Breast epithelium (tissue), 4 donors: ENCODE data around the gene OR2A5. TPM values are rescaled to one million over a fixed set of nuclear protein-coding genes. Genes with fewer than 3 reads are reported as not detected.

Source experiments
- DNase-seq, 2 donors: peaks; one replicate each; pipeline ENCODE4 v3.0.0-alpha.2; 2019; ENCODE audit warnings: low spot score in 2 of 2
- H3K27ac ChIP-seq, 2 donors: fragments of 200-600 bp; sonication (generic) in 1 of 2; one replicate each; pipeline ENCODE4 v1.5.1; 2016 to 2019; ENCODE audit warnings: mild to moderate bottlenecking in 1 of 2
- H3K27me3 ChIP-seq, 2 donors: fragments of 200-600 bp; sonication (generic) in 1 of 2; one replicate each; pipeline versions ENCODE4 v1.5.1 to v1.6.0; 2017 to 2019; ENCODE audit warnings: control low read depth in 1 of 2, mild to moderate bottlenecking in 1 of 2
- H3K36me3 ChIP-seq: fragments of 200-600 bp; one replicate; pipeline ENCODE4 v1.5.1; 2019
- H3K4me1 ChIP-seq, 2 donors: fragments of 200-600 bp; sonication (generic); one replicate each; pipeline ENCODE4 v1.5.1; 2016 to 2019; ENCODE audit warnings: control low read depth in 1 of 2
- H3K4me3 ChIP-seq, 3 donors: fragments of 200-600 bp; sonication (generic); 1 replicate in 2 of 3; 2 replicates in 1 of 3; pipeline ENCODE4 v1.5.1; 2016 to 2019; ENCODE audit warnings: mild to moderate bottlenecking in 3 of 3, moderate library complexity in 2 of 3
- H3K9me3 ChIP-seq, 2 donors: fragments of 200-600 bp; sonication (generic) in 1 of 2; one replicate each; pipeline ENCODE4 v1.5.1; 2016 to 2019; ENCODE audit warnings: control low read depth in 1 of 2
- POLR2A ChIP-seq: fragments of 450-650 bp; IDR thresholded peaks from one replicate; pipeline ENCODE4 v1.6.1; 2016; ENCODE audit warnings: antibody characterized with exemption, mild to moderate bottlenecking, moderate library complexity
- POLR2AphosphoS5 ChIP-seq, 3 donors: sonication (generic); formaldehyde crosslinking; IDR thresholded peaks; one replicate each; pipeline ENCODE4 v1.6.1; 2017; ENCODE audit warnings: antibody characterized with exemption in 3 of 3
- intact Hi-C: fragments of 100-400 bp; cut with DNase I; formaldehyde crosslinking; loops from one replicate; pipeline ENCODE4 v1.15.1; 2023; ENCODE audit warnings: low total_unique reads
- total RNA-seq, 3 donors: library from RNA; depleted of rRNA; stranded (reverse); fragments of >200 nt; gene quantifications; one replicate each; pipeline ENCODE4 v1.1.0, GENCODE V29; 2016
- TF ChIP-seq, protein P1 (sequence below), 3 donors: fragments of 450-650 bp; IDR thresholded peaks; one replicate each; pipeline ENCODE4 v1.5.1; 2016 to 2017; ENCODE audit warnings: antibody characterized with exemption in 3 of 3, mild to moderate bottlenecking in 3 of 3, moderate library complexity in 3 of 3

Gene OR2A5
- total RNA-seq, 3 donors from 2014 or later, result not detected

DNA sequence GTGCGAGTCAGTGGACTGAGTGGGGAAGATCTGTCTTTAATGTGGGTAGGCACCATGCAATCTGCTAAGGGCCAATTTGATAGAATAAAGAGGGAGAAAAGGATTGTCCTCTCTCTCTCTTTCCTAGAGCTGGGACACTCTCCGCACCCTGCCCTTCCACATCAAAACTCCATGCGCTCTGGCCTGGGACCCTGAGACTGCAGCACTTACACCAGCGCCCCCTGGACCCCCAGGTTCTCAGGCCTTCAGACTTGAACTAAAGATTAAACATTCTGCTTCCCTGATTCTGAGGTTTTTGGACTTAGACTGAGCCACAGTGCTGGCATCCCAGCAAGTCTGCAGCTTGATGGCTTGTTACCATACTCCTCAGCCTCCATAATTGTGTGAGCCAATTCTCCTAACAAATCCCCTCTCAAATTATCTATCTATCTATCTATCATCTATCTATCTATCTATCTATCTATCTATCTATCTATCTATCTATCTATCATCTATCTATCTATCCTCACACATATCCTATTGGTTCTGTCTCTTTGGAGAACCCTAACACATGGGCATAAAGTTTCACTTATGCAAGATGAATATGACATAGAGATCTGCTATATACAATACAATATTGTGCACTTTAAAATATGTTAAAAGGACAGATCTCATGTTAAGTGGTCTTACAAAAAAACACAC lies 22.4 kb upstream of the OR2A5 start:
- intact Hi-C loops, result no loop called here
- H3K9me3 ChIP-seq, result no peaks in the 10 kb centered on the region
- no peak overlapping the region for H3K27ac ChIP-seq
- H3K27me3 ChIP-seq, result no peaks in the 10 kb centered on the region
- no peaks in the 10 kb centered on the region for H3K36me3 ChIP-seq
- H3K4me3 ChIP-seq, result no peak overlapping the region
- DNase-seq, result no peak
- TF ChIP-seq POLR2A (no peak), POLR2AphosphoS5 (IDR thresholded peaks at IDR 0.05) (no peak)
- TF ChIP-seq, protein P1, sequence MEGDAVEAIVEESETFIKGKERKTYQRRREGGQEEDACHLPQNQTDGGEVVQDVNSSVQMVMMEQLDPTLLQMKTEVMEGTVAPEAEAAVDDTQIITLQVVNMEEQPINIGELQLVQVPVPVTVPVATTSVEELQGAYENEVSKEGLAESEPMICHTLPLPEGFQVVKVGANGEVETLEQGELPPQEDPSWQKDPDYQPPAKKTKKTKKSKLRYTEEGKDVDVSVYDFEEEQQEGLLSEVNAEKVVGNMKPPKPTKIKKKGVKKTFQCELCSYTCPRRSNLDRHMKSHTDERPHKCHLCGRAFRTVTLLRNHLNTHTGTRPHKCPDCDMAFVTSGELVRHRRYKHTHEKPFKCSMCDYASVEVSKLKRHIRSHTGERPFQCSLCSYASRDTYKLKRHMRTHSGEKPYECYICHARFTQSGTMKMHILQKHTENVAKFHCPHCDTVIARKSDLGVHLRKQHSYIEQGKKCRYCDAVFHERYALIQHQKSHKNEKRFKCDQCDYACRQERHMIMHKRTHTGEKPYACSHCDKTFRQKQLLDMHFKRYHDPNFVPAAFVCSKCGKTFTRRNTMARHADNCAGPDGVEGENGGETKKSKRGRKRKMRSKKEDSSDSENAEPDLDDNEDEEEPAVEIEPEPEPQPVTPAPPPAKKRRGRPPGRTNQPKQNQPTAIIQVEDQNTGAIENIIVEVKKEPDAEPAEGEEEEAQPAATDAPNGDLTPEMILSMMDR (IDR thresholded peaks at IDR 0.05), result no peak
- H3K4me1 ChIP-seq, result no peaks in the 10 kb centered on the region

- TF ChIP-seq POLR2AphosphoS5 (IDR thresholded peaks at IDR 0.05) (no peak), POLR2A (no peak)
- TF ChIP-seq, protein P1 (IDR thresholded peaks at IDR 0.05), result peak in 2 of 3 donors; percentile 28 to 54
- H3K4me3 ChIP-seq, result no peak overlapping the region
- H3K27me3 ChIP-seq, result no peaks in the 10 kb centered on the region
- no peak overlapping the region for H3K27ac ChIP-seq
- H3K9me3 ChIP-seq, result no peaks in the 10 kb centered on the region
- DNase-seq, result no peak
- intact Hi-C loops, result no loop called here
- no peaks in the 10 kb centered on the region for H3K4me1 ChIP-seq
- H3K36me3 ChIP-seq, result no peaks in the 10 kb centered on the region
Measured at GRCh38 chr7:144027070-144027469, 21.7 kb upstream of the OR2A5 start.

- intact Hi-C loops, result no loop called here
- Histone ChIP-seq H3K4me1 (no peaks in the 10 kb centered on the region), H3K36me3 (no peaks in the 10 kb centered on the region), H3K4me3 (no peak overlapping the region), H3K27me3 (no peaks in the 10 kb centered on the region), H3K27ac (no peak overlapping the region), H3K9me3 (no peaks in the 10 kb centered on the region)
- no peak for DNase-seq
- no peak for TF ChIP-seq POLR2AphosphoS5 (IDR thresholded peaks at IDR 0.05)
- TF ChIP-seq, protein P1 (IDR thresholded peaks at IDR 0.05), result no peak
- TF ChIP-seq POLR2A, result no peak
Measured at GRCh38 chr7:144027974-144028373, 20.8 kb upstream of the OR2A5 start.

GRCh38 chr7:144028547-144028946 lies 20.2 kb upstream of the OR2A5 start:
- Histone ChIP-seq H3K27ac (no peak overlapping the region), H3K4me3 (no peak overlapping the region), H3K27me3 (no peaks in the 10 kb centered on the region), H3K4me1 (no peaks in the 10 kb centered on the region), H3K36me3 (no peaks in the 10 kb centered on the region), H3K9me3 (no peaks in the 10 kb centered on the region)
- intact Hi-C loops, result no loop called here
- no peak for DNase-seq
- TF ChIP-seq, protein P1 (IDR thresholded peaks at IDR 0.05), result no peak
- no peak for TF ChIP-seq POLR2A
- no peak for TF ChIP-seq POLR2AphosphoS5 (IDR thresholded peaks at IDR 0.05)

DNA sequence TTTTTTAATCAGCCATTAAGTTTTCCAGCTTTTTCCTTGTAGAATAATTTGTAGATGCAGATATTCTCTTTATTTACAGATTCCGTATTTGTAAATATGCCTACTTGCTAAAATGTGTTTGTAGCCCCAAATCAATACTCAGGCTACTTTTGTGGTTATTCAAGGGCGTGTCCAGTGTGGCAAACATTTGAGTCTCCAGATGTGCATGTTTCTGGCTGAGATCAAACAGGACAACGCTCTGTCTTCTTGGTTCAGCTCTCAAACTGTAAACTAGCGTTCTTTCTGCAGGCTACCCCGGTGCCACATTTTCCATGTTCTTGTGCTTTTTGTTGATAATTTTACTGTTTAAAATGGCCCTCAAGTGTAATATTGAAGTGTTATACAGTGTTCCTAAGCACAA lies 16.2 kb upstream of the OR2A5 start:
- intact Hi-C loops, result no loop called here
- TF ChIP-seq, protein P1 (IDR thresholded peaks at IDR 0.05), result no peak
- no peak for TF ChIP-seq POLR2AphosphoS5 (IDR thresholded peaks at IDR 0.05)
- no peak for TF ChIP-seq POLR2A

More for the DNA sequence above, 16.2 kb upstream of the OR2A5 start:
- no peak overlapping the region for H3K4me3 ChIP-seq
- no peak for DNase-seq
- H3K9me3 ChIP-seq, result no peaks in the 10 kb centered on the region
- H3K36me3 ChIP-seq, result no peaks in the 10 kb centered on the region
- no peaks in the 10 kb centered on the region for H3K4me1 ChIP-seq
- no peak overlapping the region for H3K27ac ChIP-seq
- no peaks in the 10 kb centered on the region for H3K27me3 ChIP-seq
